ENCODE data around the gene FOXD2. TPM values are rescaled to one million over a fixed set of nuclear protein-coding genes. Genes with fewer than 3 reads are reported as not detected.

FOXD2 gene
- total RNA-seq, 1 experiment from 2014 or later = 0.07 TPM

DNA sequence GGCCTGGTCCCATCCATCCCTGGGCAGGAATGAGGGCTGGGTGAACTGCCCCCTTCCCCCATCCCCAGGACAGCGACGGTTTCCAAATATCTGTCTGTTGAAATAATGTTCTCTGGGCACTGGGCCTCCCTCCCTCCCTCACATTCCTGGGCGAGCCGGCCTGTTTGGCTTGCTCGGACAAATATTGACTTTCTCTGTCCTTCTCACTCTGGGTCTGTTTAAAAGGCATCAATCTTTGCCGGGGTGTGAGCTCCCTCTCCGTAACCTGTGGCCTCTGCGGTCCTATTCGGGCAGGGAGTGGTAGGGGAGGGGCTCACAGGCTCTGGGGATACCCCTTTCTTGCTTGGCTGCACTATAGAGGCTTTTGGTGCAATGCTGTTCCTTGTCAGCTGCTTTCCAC is 40.2 kb downstream of the FOXD2 start (continued):
- no peak for TF ChIP-seq FOXK1 (CRISPR knock-in tag; IDR thresholded peaks at IDR 0.05)

DNA sequence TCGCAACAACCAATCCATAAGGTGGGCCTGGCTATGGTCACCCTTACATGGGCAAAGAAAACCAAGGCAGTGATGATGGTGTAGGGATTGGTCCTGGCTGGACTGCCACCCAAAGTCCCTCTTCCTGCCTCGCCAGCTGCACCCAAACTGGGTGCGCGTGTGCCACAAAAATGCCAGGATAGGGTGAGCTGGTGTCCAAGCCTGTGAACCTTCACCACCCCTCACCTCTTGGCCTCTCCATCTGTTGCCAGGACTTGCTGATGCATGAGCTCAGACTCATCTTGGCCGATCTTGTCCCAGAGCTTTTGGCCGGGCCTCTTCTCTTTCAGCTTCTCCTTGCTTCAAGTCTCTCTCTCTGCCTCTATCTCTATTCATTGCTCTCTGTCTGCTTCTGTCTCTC is 41.8 kb downstream of the FOXD2 start:
- no peak overlapping the region for H3K4me3 Mint-ChIP-seq
- DNase-seq (ENCODE audit: low spot score) (no peak), ATAC-seq (no peak)
- no peak overlapping the region for H3K27ac Mint-ChIP-seq
- H3K27me3 Mint-ChIP-seq (ENCODE audit: low read depth) = peaks cover 19% of the 10 kb centered on the region
- POLR2A ChIA-PET = no interaction called here
- H3K4me1 Mint-ChIP-seq = peaks cover 3% of the 10 kb centered on the region; the same call in 1 of the 2 replicates
- H3K9me3 Mint-ChIP-seq = peaks cover 4% of the 10 kb centered on the region
- TF ChIP-seq JAZF1 (CRISPR knock-in tag; IDR thresholded peaks at IDR 0.05) = no peak
- no peak for TF ChIP-seq NR2C2 (CRISPR knock-in tag; IDR thresholded peaks at IDR 0.05)
- no peak for TF ChIP-seq TP53 (CRISPR knock-in tag; IDR thresholded peaks at IDR 0.05)
- TF ChIP-seq, protein P1, sequence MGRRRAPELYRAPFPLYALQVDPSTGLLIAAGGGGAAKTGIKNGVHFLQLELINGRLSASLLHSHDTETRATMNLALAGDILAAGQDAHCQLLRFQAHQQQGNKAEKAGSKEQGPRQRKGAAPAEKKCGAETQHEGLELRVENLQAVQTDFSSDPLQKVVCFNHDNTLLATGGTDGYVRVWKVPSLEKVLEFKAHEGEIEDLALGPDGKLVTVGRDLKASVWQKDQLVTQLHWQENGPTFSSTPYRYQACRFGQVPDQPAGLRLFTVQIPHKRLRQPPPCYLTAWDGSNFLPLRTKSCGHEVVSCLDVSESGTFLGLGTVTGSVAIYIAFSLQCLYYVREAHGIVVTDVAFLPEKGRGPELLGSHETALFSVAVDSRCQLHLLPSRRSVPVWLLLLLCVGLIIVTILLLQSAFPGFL (CRISPR knock-in tag; IDR thresholded peaks at IDR 0.05; ENCODE audit: borderline replicate concordance) = no peak
- TF ChIP-seq, protein P2, sequence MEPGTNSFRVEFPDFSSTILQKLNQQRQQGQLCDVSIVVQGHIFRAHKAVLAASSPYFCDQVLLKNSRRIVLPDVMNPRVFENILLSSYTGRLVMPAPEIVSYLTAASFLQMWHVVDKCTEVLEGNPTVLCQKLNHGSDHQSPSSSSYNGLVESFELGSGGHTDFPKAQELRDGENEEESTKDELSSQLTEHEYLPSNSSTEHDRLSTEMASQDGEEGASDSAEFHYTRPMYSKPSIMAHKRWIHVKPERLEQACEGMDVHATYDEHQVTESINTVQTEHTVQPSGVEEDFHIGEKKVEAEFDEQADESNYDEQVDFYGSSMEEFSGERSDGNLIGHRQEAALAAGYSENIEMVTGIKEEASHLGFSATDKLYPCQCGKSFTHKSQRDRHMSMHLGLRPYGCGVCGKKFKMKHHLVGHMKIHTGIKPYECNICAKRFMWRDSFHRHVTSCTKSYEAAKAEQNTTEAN (CRISPR knock-in tag; IDR thresholded peaks at IDR 0.05) = no peak
- TF ChIP-seq, protein P3, sequence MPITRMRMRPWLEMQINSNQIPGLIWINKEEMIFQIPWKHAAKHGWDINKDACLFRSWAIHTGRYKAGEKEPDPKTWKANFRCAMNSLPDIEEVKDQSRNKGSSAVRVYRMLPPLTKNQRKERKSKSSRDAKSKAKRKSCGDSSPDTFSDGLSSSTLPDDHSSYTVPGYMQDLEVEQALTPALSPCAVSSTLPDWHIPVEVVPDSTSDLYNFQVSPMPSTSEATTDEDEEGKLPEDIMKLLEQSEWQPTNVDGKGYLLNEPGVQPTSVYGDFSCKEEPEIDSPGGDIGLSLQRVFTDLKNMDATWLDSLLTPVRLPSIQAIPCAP (CRISPR knock-in tag; IDR thresholded peaks at IDR 0.05) = no peak
- TF ChIP-seq NFE2L1 (CRISPR knock-in tag; IDR thresholded peaks at IDR 0.05) = no peak
- no peak for TF ChIP-seq ZNF317 (CRISPR knock-in tag; IDR thresholded peaks at IDR 0.05; ENCODE audit: borderline replicate concordance, low read depth)
- no peak for TF ChIP-seq ZNF232 (CRISPR knock-in tag; IDR thresholded peaks at IDR 0.05)
- H3K36me3 Mint-ChIP-seq = 0 out of 2 replicates have a peak, but pooled peaks cover 2% of the 10 kb centered on the region
- CTCF ChIA-PET = interaction anchor here (0.9 to 1.4 kb wide), 4 partner anchors 12 to 276 kb away, joined by 3 to 6 read pairs (median 4); partner anchors contain the start of gene FOXD2

DNA sequence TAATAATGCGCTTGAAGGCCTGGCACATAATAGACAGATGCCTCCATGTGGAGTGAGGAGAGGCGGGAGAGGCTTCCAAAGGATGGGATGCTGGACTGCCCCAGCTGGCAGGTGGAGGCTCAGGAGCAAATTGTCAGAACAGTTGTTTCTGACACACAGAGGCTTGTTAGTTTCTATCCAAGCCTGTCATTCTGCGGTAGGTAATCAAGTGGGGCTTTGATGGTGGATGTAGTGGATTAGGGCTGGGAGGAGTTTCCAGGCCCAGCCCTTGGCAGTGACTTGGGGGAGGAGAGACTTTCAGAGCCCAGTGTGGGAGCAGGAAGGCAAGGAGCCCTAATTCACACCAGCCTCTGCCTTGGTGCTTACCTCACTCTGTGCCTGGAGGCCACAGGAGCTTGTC is 44.1 kb downstream of the FOXD2 start:
- H3K27ac Mint-ChIP-seq = no peak overlapping the region
- POLR2A ChIA-PET = no interaction called here
- CTCF ChIA-PET = no interaction called here

More for the DNA sequence above, 44.1 kb downstream of the FOXD2 start:
- no peaks in the 10 kb centered on the region for H3K4me1 Mint-ChIP-seq
- 0 out of 2 replicates have a peak, but pooled peaks cover 2% of the 10 kb centered on the region for H3K36me3 Mint-ChIP-seq
- DNase-seq (ENCODE audit: low spot score) (no peak), ATAC-seq (no peak)
- peaks cover 4% of the 10 kb centered on the region for H3K9me3 Mint-ChIP-seq
- TF ChIP-seq ZNF219 (CRISPR knock-in tag; IDR thresholded peaks at IDR 0.05; ENCODE audit: borderline replicate concordance) (no peak), ZNF138 (CRISPR knock-in tag; conservative IDR thresholded peaks at IDR 0.05) (no peak), NR2C2 (CRISPR knock-in tag; IDR thresholded peaks at IDR 0.05) (no peak), NR1H2 (CRISPR knock-in tag; IDR thresholded peaks at IDR 0.05) (no peak)
- TF ChIP-seq, protein P4, sequence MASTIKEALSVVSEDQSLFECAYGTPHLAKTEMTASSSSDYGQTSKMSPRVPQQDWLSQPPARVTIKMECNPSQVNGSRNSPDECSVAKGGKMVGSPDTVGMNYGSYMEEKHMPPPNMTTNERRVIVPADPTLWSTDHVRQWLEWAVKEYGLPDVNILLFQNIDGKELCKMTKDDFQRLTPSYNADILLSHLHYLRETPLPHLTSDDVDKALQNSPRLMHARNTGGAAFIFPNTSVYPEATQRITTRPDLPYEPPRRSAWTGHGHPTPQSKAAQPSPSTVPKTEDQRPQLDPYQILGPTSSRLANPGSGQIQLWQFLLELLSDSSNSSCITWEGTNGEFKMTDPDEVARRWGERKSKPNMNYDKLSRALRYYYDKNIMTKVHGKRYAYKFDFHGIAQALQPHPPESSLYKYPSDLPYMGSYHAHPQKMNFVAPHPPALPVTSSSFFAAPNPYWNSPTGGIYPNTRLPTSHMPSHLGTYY (CRISPR knock-in tag; IDR thresholded peaks at IDR 0.05) = no peak
- TF ChIP-seq, protein P5, sequence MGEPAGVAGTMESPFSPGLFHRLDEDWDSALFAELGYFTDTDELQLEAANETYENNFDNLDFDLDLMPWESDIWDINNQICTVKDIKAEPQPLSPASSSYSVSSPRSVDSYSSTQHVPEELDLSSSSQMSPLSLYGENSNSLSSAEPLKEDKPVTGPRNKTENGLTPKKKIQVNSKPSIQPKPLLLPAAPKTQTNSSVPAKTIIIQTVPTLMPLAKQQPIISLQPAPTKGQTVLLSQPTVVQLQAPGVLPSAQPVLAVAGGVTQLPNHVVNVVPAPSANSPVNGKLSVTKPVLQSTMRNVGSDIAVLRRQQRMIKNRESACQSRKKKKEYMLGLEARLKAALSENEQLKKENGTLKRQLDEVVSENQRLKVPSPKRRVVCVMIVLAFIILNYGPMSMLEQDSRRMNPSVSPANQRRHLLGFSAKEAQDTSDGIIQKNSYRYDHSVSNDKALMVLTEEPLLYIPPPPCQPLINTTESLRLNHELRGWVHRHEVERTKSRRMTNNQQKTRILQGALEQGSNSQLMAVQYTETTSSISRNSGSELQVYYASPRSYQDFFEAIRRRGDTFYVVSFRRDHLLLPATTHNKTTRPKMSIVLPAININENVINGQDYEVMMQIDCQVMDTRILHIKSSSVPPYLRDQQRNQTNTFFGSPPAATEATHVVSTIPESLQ (CRISPR knock-in tag; IDR thresholded peaks at IDR 0.05) = no peak
- no peak overlapping the region for H3K4me3 Mint-ChIP-seq
- peaks cover 17% of the 10 kb centered on the region for H3K27me3 Mint-ChIP-seq (ENCODE audit: low read depth)

All from WTC11 (cell line).